Activated T-cell treated with anti-CD3 and anti-CD28 coated beads, Interleukin-2, amount 50 U/mL, for 4 hours (primary cell): Measurements from ENCODE around the gene FAM50A. TPM values are rescaled to one million over a fixed set of nuclear protein-coding genes. Genes with fewer than 3 reads are reported as not detected.

Source experiments
- ATAC-seq, 2 donors: fragments of 200-7000 bp; cut with Tn5 transposase; one replicate each; pipeline ENCODE4 v1.10.0; 2021
- DNase-seq: peaks from one replicate; pipeline ENCODE4 v3.0.0-alpha.2; 2020
- H3K27me3 Mint-ChIP-seq: one replicate; pipeline ENCODE4 v1.8.0; 2021; ENCODE audit warnings: low read depth, mixed read lengths
- H3K36me3 Mint-ChIP-seq: one replicate; pipeline ENCODE4 v1.8.0; 2022; ENCODE audit warnings: mixed read lengths; ENCODE audit not compliant: insufficient read depth
- H3K4me1 Mint-ChIP-seq: one replicate; pipeline ENCODE4 v1.8.0; 2021; ENCODE audit warnings: low read depth, mixed read lengths
- H3K4me3 Mint-ChIP-seq: one replicate; pipeline ENCODE4 v1.8.0; 2021; ENCODE audit warnings: mild to moderate bottlenecking, moderate library complexity, mixed read lengths
- H3K9me3 Mint-ChIP-seq: one replicate; pipeline ENCODE4 v1.8.0; 2021; ENCODE audit warnings: mixed read lengths
- total RNA-seq, 3 donors: library from RNA; stranded (reverse); gene quantifications; one replicate each; pipeline ENCODE4 v1.2.1, GENCODE V29; 2021

FAM50A gene
- total RNA-seq, 3 donors from 2014 or later = 60.2 to 61.9 (median 61.6) TPM

GRCh38 chrX:154429711-154430110, 14.2 kb upstream of the FAM50A start:
- ATAC-seq (no peak), DNase-seq (no peak)
- Mint-ChIP-seq H3K4me3 (peak overlapping the region; percentile 80), H3K36me3 (peaks cover 5% of the 10 kb centered on the region), H3K9me3 (no peaks in the 10 kb centered on the region), H3K4me1 (peaks cover 21% of the 10 kb centered on the region), H3K27me3 (no peaks in the 10 kb centered on the region)

GRCh38 chrX:154430479-154430878, 13.5 kb upstream of the FAM50A start:
- DNase-seq = no peak
- peaks cover 5% of the 10 kb centered on the region for H3K36me3 Mint-ChIP-seq
- H3K4me1 Mint-ChIP-seq = peaks cover 21% of the 10 kb centered on the region
- H3K27me3 Mint-ChIP-seq = no peaks in the 10 kb centered on the region
- no peak for ATAC-seq
- no peaks in the 10 kb centered on the region for H3K9me3 Mint-ChIP-seq
- no peak overlapping the region for H3K4me3 Mint-ChIP-seq

DNA sequence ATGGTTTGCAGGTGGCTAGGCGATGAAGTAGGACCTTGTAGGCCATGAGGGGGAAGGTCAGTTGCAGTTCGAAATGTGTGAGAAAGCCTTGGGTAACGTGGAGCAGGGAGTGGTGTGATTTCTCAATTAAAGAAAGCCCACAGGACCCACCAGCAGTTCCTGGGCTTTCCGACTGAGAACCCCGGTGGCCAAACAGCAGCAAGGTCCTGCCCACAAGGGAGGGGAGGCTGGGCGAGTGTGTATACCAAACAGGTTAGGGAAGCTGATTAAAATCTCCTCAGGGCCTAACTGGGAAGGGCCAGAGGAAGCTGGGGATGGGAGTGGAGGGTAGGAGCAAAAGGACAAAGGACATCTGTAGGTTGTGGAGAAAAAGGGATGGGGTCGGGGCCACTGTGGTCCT, 13.0 kb upstream of the FAM50A start:
- no peaks in the 10 kb centered on the region for H3K9me3 Mint-ChIP-seq
- H3K4me1 Mint-ChIP-seq = peaks cover 22% of the 10 kb centered on the region
- H3K27me3 Mint-ChIP-seq = no peaks in the 10 kb centered on the region
- ATAC-seq (no peak), DNase-seq (no peak)
- H3K36me3 Mint-ChIP-seq = peaks cover 5% of the 10 kb centered on the region
- no peak overlapping the region for H3K4me3 Mint-ChIP-seq

- no peak for ATAC-seq
These were observed 12.6 kb upstream of the FAM50A start for GRCh38 chrX:154431341-154431740.

DNA sequence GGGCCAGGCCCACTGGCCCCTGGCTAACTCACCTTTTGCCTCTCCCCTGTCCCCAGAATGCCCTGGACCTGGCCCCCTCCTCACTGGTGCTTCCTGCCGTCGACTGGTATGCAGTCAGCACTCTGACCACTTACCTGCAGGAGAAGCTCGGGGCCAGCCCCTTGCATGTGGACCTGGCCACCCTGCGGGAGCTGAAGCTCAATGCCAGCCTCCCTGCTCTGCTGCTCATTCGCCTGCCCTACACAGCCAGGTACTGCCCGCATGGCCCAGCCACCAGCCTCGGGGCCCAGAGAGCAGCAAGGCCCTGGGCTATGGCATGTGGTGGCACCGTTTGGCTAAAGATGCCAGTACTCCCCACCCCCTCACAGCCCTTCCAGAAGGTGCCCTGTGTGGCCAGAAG, 11.7 kb upstream of the FAM50A start:
- DNase-seq (no peak), ATAC-seq (no peak)
- H3K4me1 Mint-ChIP-seq = peaks cover 26% of the 10 kb centered on the region
- H3K36me3 Mint-ChIP-seq = peaks cover 5% of the 10 kb centered on the region
- H3K4me3 Mint-ChIP-seq = no peak overlapping the region
- H3K9me3 Mint-ChIP-seq = no peaks in the 10 kb centered on the region
- no peaks in the 10 kb centered on the region for H3K27me3 Mint-ChIP-seq

More at GRCh38 chrX:154431341-154431740, 12.6 kb upstream of the FAM50A start:
- no peak overlapping the region for H3K4me3 Mint-ChIP-seq
- DNase-seq = no peak
- peaks cover 26% of the 10 kb centered on the region for H3K4me1 Mint-ChIP-seq
- H3K36me3 Mint-ChIP-seq = peaks cover 5% of the 10 kb centered on the region
- H3K27me3 Mint-ChIP-seq = no peaks in the 10 kb centered on the region
- H3K9me3 Mint-ChIP-seq = no peaks in the 10 kb centered on the region

DNA sequence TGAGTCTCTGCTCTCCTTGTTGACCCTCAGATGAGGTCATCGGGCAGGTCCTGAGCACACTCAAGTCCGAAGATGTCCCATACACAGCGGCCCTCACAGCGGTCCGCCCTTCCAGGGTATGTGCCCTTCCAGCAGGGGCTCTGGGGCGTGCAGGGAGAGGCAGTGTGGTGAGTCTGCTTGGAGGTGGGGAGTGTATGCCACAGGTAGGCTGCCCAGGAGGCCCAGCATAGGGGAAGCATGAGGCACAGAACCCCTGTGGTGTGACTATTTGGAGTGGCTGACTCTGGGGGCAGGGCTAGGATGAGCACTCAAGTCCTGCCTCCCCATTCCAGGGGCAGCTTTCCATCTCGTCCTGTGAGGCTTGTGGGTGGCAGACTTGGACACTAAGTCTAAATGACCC, 10.3 kb upstream of the FAM50A start:
- peaks cover 5% of the 10 kb centered on the region for H3K36me3 Mint-ChIP-seq
- no peak for ATAC-seq
- H3K9me3 Mint-ChIP-seq = no peaks in the 10 kb centered on the region
- DNase-seq = no peak
- H3K4me1 Mint-ChIP-seq = peaks cover 27% of the 10 kb centered on the region
- no peak overlapping the region for H3K4me3 Mint-ChIP-seq
- no peaks in the 10 kb centered on the region for H3K27me3 Mint-ChIP-seq

GRCh38 chrX:154434394-154435168, 9.4 kb upstream of the FAM50A start:
- no peak for ATAC-seq
- Mint-ChIP-seq H3K9me3 (no peaks in the 10 kb centered on the region), H3K4me1 (peaks cover 25% of the 10 kb centered on the region), H3K4me3 (no peak overlapping the region), H3K36me3 (peaks cover 5% of the 10 kb centered on the region), H3K27me3 (no peaks in the 10 kb centered on the region)
- no peak for DNase-seq

DNA sequence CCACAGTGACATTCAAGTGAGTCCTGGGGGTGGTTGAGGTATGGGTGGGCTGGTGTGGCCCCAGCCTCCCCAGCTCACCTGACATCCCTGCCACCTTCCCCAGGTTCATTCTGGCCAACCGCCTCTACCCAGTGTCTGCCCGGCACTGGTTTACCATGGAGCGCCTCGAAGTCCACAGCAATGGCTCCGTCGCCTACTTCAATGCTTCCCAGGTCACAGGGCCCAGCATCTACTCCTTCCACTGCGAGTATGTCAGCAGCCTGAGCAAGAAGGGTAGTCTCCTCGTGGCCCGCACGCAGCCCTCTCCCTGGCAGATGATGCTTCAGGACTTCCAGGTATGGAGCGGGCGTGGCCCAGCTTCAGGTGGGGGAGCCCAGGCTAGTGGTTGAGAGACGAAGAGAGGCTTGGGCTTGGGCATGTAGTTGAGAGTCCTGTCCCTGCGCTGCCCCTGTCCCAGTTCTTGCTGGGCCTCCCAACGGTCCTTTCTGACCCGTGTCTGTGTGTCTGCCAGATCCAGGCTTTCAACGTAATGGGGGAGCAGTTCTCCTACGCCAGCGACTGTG, 8.7 kb upstream of the FAM50A start:
- Mint-ChIP-seq H3K4me1 (peaks cover 22% of the 10 kb centered on the region), H3K27me3 (no peaks in the 10 kb centered on the region), H3K9me3 (no peaks in the 10 kb centered on the region), H3K4me3 (no peak overlapping the region), H3K36me3 (peaks cover 5% of the 10 kb centered on the region)
- DNase-seq (no peak), ATAC-seq (no peak)

DNA sequence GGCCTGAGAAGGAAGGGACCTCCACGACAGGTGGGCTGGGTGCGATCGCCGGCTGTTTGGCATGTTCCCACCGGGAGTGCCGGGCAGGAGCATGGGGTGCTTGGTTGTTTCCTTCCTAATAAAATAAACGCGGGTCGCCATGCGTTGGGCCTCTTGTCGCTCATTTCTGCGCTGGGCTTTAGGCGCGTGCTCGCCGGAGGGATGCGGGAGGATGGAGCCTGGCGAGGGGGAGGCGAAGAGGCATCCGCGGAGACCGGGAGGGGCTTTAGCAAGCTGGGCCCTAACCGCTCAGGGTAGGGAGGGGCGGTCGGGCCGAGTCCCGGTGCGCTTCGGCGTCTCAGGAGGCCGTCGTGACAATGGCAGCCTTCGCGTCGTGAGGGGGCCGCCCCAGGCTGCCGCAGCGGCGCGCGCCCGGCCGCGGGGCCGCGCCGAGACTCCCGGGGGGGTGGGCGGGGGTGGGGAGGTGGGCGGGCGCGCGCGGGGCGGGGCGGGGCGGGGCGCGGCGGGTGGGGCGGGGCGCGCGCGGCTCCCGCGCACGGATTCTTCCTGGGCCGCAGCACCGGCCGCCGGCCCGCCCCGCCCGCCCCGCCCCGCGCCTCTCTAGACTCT, 7.5 kb upstream of the FAM50A start:
- peak overlapping the region; percentile 76 for H3K4me3 Mint-ChIP-seq
- peak; percentile 67 to 77 for ATAC-seq
- H3K36me3 Mint-ChIP-seq = peaks cover 2% of the 10 kb centered on the region
- peak; percentile 37 for DNase-seq
- no peaks in the 10 kb centered on the region for H3K9me3 Mint-ChIP-seq
- H3K4me1 Mint-ChIP-seq = peaks cover 22% of the 10 kb centered on the region
- H3K27me3 Mint-ChIP-seq = no peaks in the 10 kb centered on the region

DNA sequence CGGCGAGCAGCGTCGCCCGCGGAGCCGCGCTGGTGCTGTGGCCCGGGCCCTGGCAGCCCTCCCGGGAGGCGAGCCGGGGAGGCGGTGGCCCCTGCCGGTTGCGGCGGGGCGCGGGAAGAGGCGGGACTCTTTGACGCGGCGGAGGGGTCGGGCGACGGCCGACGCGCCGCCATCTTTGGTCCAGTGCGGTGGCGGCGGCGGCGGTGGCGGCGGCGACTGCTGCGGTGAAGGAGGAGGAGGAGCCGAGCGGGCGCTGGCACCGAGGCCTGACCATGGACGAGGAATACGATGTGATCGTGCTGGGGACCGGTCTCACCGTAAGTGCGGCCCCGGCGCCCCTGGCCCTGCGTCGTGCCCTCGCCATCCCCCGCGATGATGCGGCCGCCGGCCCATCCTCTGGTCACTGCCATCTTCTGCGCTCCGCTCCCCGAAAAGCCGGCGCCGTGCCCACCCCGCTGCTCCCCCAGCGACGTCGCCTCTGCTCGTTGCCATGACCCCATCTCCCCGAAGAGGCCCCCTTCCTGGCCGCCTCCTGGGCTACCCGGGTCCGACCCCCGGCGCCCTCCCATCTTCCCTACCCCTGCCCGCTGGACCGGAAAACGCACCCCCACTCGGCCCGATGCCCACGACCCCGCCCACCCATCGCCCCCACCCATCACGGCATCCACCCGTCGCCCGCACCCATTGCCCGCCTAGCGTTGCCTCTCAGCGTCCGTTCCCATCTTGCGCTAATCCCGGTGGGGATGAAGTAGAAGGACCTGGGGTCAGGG, 6.8 kb upstream of the FAM50A start, which contains the start of gene GDI1:
TSS of gene GDI1 (plus strand) at position 172 of the 770 bp plus-strand sequence. CDS start at position 273, 101 bp downstream.
- no peaks in the 10 kb centered on the region for H3K9me3 Mint-ChIP-seq
- ATAC-seq = peak; percentile 54 to 60
- peak; percentile 48 for DNase-seq
- H3K36me3 Mint-ChIP-seq = peaks cover 2% of the 10 kb centered on the region
- H3K4me3 Mint-ChIP-seq = peak within 1 kb of the TSS; percentile 86
- peaks cover 26% of the 10 kb centered on the region for H3K4me1 Mint-ChIP-seq
- no peaks in the 10 kb centered on the region for H3K27me3 Mint-ChIP-seq

GRCh38 chrX:154437971-154438893, 5.7 kb upstream of the FAM50A start:
- Mint-ChIP-seq H3K27me3 (no peaks in the 10 kb centered on the region), H3K4me1 (peaks cover 28% of the 10 kb centered on the region), H3K36me3 (peaks cover 1% of the 10 kb centered on the region), H3K9me3 (no peaks in the 10 kb centered on the region), H3K4me3 (peak overlapping the region; percentile 86)
- DNase-seq (no peak), ATAC-seq (no peak)

- Mint-ChIP-seq H3K27me3 (no peaks in the 10 kb centered on the region), H3K36me3 (no peaks in the 10 kb centered on the region), H3K4me1 (peaks cover 31% of the 10 kb centered on the region), H3K4me3 (no peak overlapping the region), H3K9me3 (no peaks in the 10 kb centered on the region)
- no peak for ATAC-seq
- DNase-seq = no peak
These were observed 4.1 kb upstream of the FAM50A start for GRCh38 chrX:154439841-154440240.

- Mint-ChIP-seq H3K27me3 (no peaks in the 10 kb centered on the region), H3K4me1 (peaks cover 31% of the 10 kb centered on the region), H3K4me3 (no peak overlapping the region), H3K9me3 (no peaks in the 10 kb centered on the region), H3K36me3 (no peaks in the 10 kb centered on the region)
- ATAC-seq (no peak), DNase-seq (no peak)
These were observed 3.2 kb upstream of the FAM50A start for GRCh38 chrX:154440623-154441357.
